ENCODE data around the gene IMP4. TPM values are rescaled to one million over a fixed set of nuclear protein-coding genes. Genes with fewer than 3 reads are reported as not detected.

The IMP4 gene
- total RNA-seq, 1 experiment from 2014 or later: 207 TPM

GRCh38 chr2:130385709-130386108 is 43.0 kb downstream of the IMP4 start:
- CTCF ChIA-PET: no interaction called here
- Histone ChIP-seq H3K9me2 (replicated peaks; ENCODE audit: low read length) (no peaks in the 10 kb centered on the region), H3K9me3 (ENCODE audit: low read length) (no peaks in the 10 kb centered on the region), H3K79me2 (ENCODE audit: low read length) (no peaks in the 10 kb centered on the region), H3K4me1 (ENCODE audit: insufficient read depth, low read length) (no peaks in the 10 kb centered on the region), H3K4me2 (ENCODE audit: low read length) (no peak overlapping the region), H3K27ac (ENCODE audit: low read length) (no peak overlapping the region), H2AFZ (ENCODE audit: low read length) (no peak overlapping the region), H3F3A (ENCODE audit: low read length, unreplicated experiment) (no peaks in the 10 kb centered on the region), H3K27me3 (ENCODE audit: low read length) (peaks cover 28% of the 10 kb centered on the region), H3K9ac (ENCODE audit: low read length) (no peak overlapping the region), H3K4me3 (ENCODE audit: low read length) (no peak overlapping the region), H3K36me3 (ENCODE audit: low read depth, low read length) (no peaks in the 10 kb centered on the region), H4K20me1 (ENCODE audit: low read length) (no peaks in the 10 kb centered on the region)
- ATAC-seq: no peak
- POLR2A ChIA-PET (ENCODE audit: unreplicated experiment): no interaction called here
- BruUV-seq (replicated peaks): no TSS peak
- no peak for TF ChIP-seq EZH2 (IDR thresholded peaks at IDR 0.05; ENCODE audit: low read length, unreplicated experiment)
- TF ChIP-seq EZH2phosphoT487 (IDR thresholded peaks at IDR 0.05; ENCODE audit: borderline replicate concordance, low read length): no peak
- TF ChIP-seq CTCF (conservative IDR thresholded peaks at IDR 0.05; ENCODE audit: low read depth, low read length): no peak
- no peak for DNase-seq
- intact Hi-C loops (cut with micrococcal nuclease): no loop called here

- TF ChIP-seq EZH2phosphoT487 (IDR thresholded peaks at IDR 0.05; ENCODE audit: borderline replicate concordance, low read length) (no peak), CTCF (conservative IDR thresholded peaks at IDR 0.05; ENCODE audit: low read depth, low read length) (no peak), EZH2 (IDR thresholded peaks at IDR 0.05; ENCODE audit: low read length, unreplicated experiment) (no peak)
- CTCF ChIA-PET: no interaction called here
- intact Hi-C loops (cut with micrococcal nuclease): no loop called here
Observed at GRCh38 chr2:130387071-130387400, 44.3 kb downstream of the IMP4 start.

GRCh38 chr2:130387804-130388203 is 45.1 kb downstream of the IMP4 start:
- peaks cover 7% of the 10 kb centered on the region; the same call in 1 of the 2 replicates for H3K27me3 ChIP-seq (ENCODE audit: low read length)
- no peaks in the 10 kb centered on the region for H3K36me3 ChIP-seq (ENCODE audit: low read depth, low read length)
- H3K79me2 ChIP-seq (ENCODE audit: low read length): no peaks in the 10 kb centered on the region
- H3K9me3 ChIP-seq (ENCODE audit: low read length): no peaks in the 10 kb centered on the region
- H3K4me2 ChIP-seq (ENCODE audit: low read length): no peak overlapping the region
- TF ChIP-seq CTCF (conservative IDR thresholded peaks at IDR 0.05; ENCODE audit: low read depth, low read length) (no peak), EZH2 (IDR thresholded peaks at IDR 0.05; ENCODE audit: low read length, unreplicated experiment) (no peak), EZH2phosphoT487 (IDR thresholded peaks at IDR 0.05; ENCODE audit: borderline replicate concordance, low read length) (no peak)
- peaks cover 5% of the 10 kb centered on the region for H3K4me1 ChIP-seq (ENCODE audit: insufficient read depth, low read length)
- H3K27ac ChIP-seq (ENCODE audit: low read length): no peak overlapping the region
- intact Hi-C loops (cut with micrococcal nuclease): no loop called here
- H2AFZ ChIP-seq (ENCODE audit: low read length): no peak overlapping the region
- H3F3A ChIP-seq (ENCODE audit: low read length, unreplicated experiment): no peaks in the 10 kb centered on the region
- CTCF ChIA-PET: no interaction called here
- H4K20me1 ChIP-seq (ENCODE audit: low read length): no peaks in the 10 kb centered on the region
- no peak overlapping the region for H3K9ac ChIP-seq (ENCODE audit: low read length)
- DNase-seq (no peak), ATAC-seq (no peak)
- no peaks in the 10 kb centered on the region for H3K9me2 ChIP-seq (replicated peaks; ENCODE audit: low read length)
- no peak overlapping the region for H3K4me3 ChIP-seq (ENCODE audit: low read length)
- POLR2A ChIA-PET (ENCODE audit: unreplicated experiment): no interaction called here
- BruUV-seq (replicated peaks): no TSS peak

More at GRCh38 chr2:130387071-130387400, 44.3 kb downstream of the IMP4 start:
- ATAC-seq (no peak), DNase-seq (no peak)
- no TSS peak for BruUV-seq (replicated peaks)
- H3K9me3 ChIP-seq (ENCODE audit: low read length): no peaks in the 10 kb centered on the region
- H2AFZ ChIP-seq (ENCODE audit: low read length): no peak overlapping the region
- H3K4me2 ChIP-seq (ENCODE audit: low read length): no peak overlapping the region
- POLR2A ChIA-PET (ENCODE audit: unreplicated experiment): no interaction called here
- peaks cover 15% of the 10 kb centered on the region; the same call in 1 of the 2 replicates for H3K27me3 ChIP-seq (ENCODE audit: low read length)
- no peaks in the 10 kb centered on the region for H3F3A ChIP-seq (ENCODE audit: low read length, unreplicated experiment)
- no peak overlapping the region for H3K9ac ChIP-seq (ENCODE audit: low read length)
- H3K4me1 ChIP-seq (ENCODE audit: insufficient read depth, low read length): peaks cover 4% of the 10 kb centered on the region
- H3K9me2 ChIP-seq (replicated peaks; ENCODE audit: low read length): no peaks in the 10 kb centered on the region
- no peak overlapping the region for H3K4me3 ChIP-seq (ENCODE audit: low read length)
- H3K36me3 ChIP-seq (ENCODE audit: low read depth, low read length): no peaks in the 10 kb centered on the region
- no peak overlapping the region for H3K27ac ChIP-seq (ENCODE audit: low read length)
- no peaks in the 10 kb centered on the region for H3K79me2 ChIP-seq (ENCODE audit: low read length)
- H4K20me1 ChIP-seq (ENCODE audit: low read length): no peaks in the 10 kb centered on the region
